HEK293 (cell line): ENCODE results near the gene SF3B4.
"Not testable (repeated sequence)": the region's sequence is repeated elsewhere in the genome, so short reads cannot be mapped to it uniquely, and the experiment has no call there.

Experiments used
- CTCF ChIA-PET: fragments of 350-600 bp; formaldehyde crosslinking; extraction: SDS; loops from one replicate; lab custom pipeline; 2021; ENCODE audit warnings: antibody characterized with exemption; lab: Yijun Ruan, JAX
- POLR2A ChIA-PET: fragments of 300-600 bp; formaldehyde crosslinking; extraction: SDS; loops from one replicate; lab custom pipeline; 2020; ENCODE audit warnings: antibody characterized with exemption, inconsistent platforms; lab: Yijun Ruan, JAX
- H3K27ac ChIP-seq: fragments of 200-500 bp; sonication (Bioruptor generic); 2 replicates; pipeline ENCODE4 v1.5.1; 2014; ENCODE audit warnings: low read depth, low read length, control low read depth, inconsistent platforms; ENCODE audit errors: extremely low read depth
- H3K36me3 ChIP-seq, 2 experiments: fragments of 200-500 bp in 1 of 2; sonication (Bioruptor generic) in 1 of 2; 1 replicate in 1 of 2; 2 replicates in 1 of 2; pipeline ENCODE4 v1.5.1; 2014 to 2017; ENCODE audit warnings: inconsistent platforms in 2 of 2, low read length in 2 of 2; ENCODE audit not compliant: control insufficient read depth in 2 of 2, insufficient read depth in 1 of 2
- H3K4me1 ChIP-seq: fragments of 200-500 bp; sonication (Bioruptor generic); 2 replicates; pipeline ENCODE4 v1.5.1; 2014; ENCODE audit warnings: mild to moderate bottlenecking, low read length, inconsistent platforms; ENCODE audit not compliant: control insufficient read depth, insufficient read depth
- H3K4me3 ChIP-seq: 2 replicates; pipeline ENCODE4 v1.5.1; 2011; ENCODE audit warnings: low read depth, mild to moderate bottlenecking, control low read depth, low read length, moderate library complexity
- H3K9me3 ChIP-seq: fragments of 200-500 bp; sonication (Bioruptor generic); 2 replicates; pipeline ENCODE4 v1.5.1; 2014; ENCODE audit warnings: low read depth, low read length, inconsistent platforms; ENCODE audit not compliant: control insufficient read depth, insufficient read depth
- CTCF ChIP-seq: fragments of 450-650 bp; formaldehyde crosslinking; IDR thresholded peaks from 2 replicates; pipeline ENCODE4 v1.5.1; 2016; ENCODE audit warnings: missing biosample characterization, missing genetic modification characterization
- FEZF1 ChIP-seq: fragments of 450-650 bp; formaldehyde crosslinking; IDR thresholded peaks from 2 replicates; pipeline ENCODE4 v1.5.1; 2016; ENCODE audit warnings: missing biosample characterization, missing genetic modification characterization
- HOXA7 ChIP-seq: sonication (generic); formaldehyde crosslinking; IDR thresholded peaks from 2 replicates; pipeline ENCODE4 v1.8.1; 2022; ENCODE audit warnings: missing genetic modification reagents, borderline replicate concordance
- KLF16 ChIP-seq: fragments of 450-650 bp; formaldehyde crosslinking; IDR thresholded peaks from 2 replicates; pipeline ENCODE4 v1.5.1; 2017; ENCODE audit warnings: missing biosample characterization, missing genetic modification characterization
- KLF9 ChIP-seq: fragments of 450-650 bp; formaldehyde crosslinking; IDR thresholded peaks from 2 replicates; pipeline ENCODE4 v1.5.1; 2016; ENCODE audit warnings: missing biosample characterization, missing genetic modification characterization, low read depth
- PRDM1 ChIP-seq: fragments of 450-650 bp; formaldehyde crosslinking; IDR thresholded peaks from 2 replicates; pipeline ENCODE4; 2016; ENCODE audit warnings: missing biosample characterization, missing genetic modification characterization
- PRDM10 ChIP-seq: fragments of 450-650 bp; formaldehyde crosslinking; IDR thresholded peaks from 2 replicates; pipeline ENCODE4 v1.5.1; 2016; ENCODE audit warnings: missing biosample characterization, missing genetic modification characterization
- YY1 ChIP-seq: fragments of 450-650 bp; formaldehyde crosslinking; IDR thresholded peaks from 2 replicates; pipeline ENCODE4 v1.5.1; 2018; ENCODE audit warnings: missing biosample characterization, missing genetic modification characterization
- ZBTB1 ChIP-seq: fragments of 450-650 bp; formaldehyde crosslinking; IDR thresholded peaks from 2 replicates; pipeline ENCODE4 v1.5.1; 2016; ENCODE audit warnings: missing biosample characterization, missing genetic modification characterization
- ZBTB26 ChIP-seq: fragments of 450-650 bp; formaldehyde crosslinking; optimal IDR thresholded peaks from 2 replicates; pipeline ENCODE3; 2016; ENCODE audit warnings: missing biosample characterization, mild to moderate bottlenecking, missing genetic modification characterization
- ZBTB48 ChIP-seq: fragments of 450-650 bp; formaldehyde crosslinking; IDR thresholded peaks from 2 replicates; pipeline ENCODE4 v1.5.1; 2016; ENCODE audit warnings: missing biosample characterization, missing genetic modification characterization
- ZIC2 ChIP-seq: fragments of 450-650 bp; formaldehyde crosslinking; IDR thresholded peaks from 2 replicates; pipeline ENCODE4 v1.5.1; 2016; ENCODE audit warnings: missing biosample characterization, missing genetic modification characterization
- ZNF157 ChIP-seq: fragments of 450-650 bp; formaldehyde crosslinking; IDR thresholded peaks from 2 replicates; pipeline ENCODE4 v1.5.1; 2016; ENCODE audit warnings: missing biosample characterization, missing genetic modification characterization
- ZNF292 ChIP-seq: fragments of 450-650 bp; formaldehyde crosslinking; IDR thresholded peaks from 2 replicates; pipeline ENCODE4 v1.5.1; 2016; ENCODE audit warnings: low read depth, missing biosample characterization, missing genetic modification characterization, borderline replicate concordance
- ZNF560 ChIP-seq: fragments of 450-650 bp; formaldehyde crosslinking; IDR thresholded peaks from 2 replicates; pipeline ENCODE4 v1.5.1; 2017; ENCODE audit warnings: missing biosample characterization, missing genetic modification characterization, borderline replicate concordance
- ZNF585B ChIP-seq: fragments of 450-650 bp; formaldehyde crosslinking; IDR thresholded peaks from 2 replicates; pipeline ENCODE4 v1.5.1; 2016; ENCODE audit warnings: missing biosample characterization, missing genetic modification characterization
- ZNF623 ChIP-seq: fragments of 450-650 bp; formaldehyde crosslinking; IDR thresholded peaks from 2 replicates; pipeline ENCODE4 v1.5.1; 2016; ENCODE audit warnings: missing biosample characterization, missing genetic modification characterization
- ZNF629 ChIP-seq: fragments of 450-650 bp; formaldehyde crosslinking; IDR thresholded peaks from 2 replicates; pipeline ENCODE4 v1.5.1; 2017; ENCODE audit warnings: missing biosample characterization, missing genetic modification characterization
- ZNF654 ChIP-seq: fragments of 450-650 bp; formaldehyde crosslinking; IDR thresholded peaks from 2 replicates; pipeline ENCODE4 v1.5.1; 2016; ENCODE audit warnings: low read depth, missing biosample characterization, missing genetic modification characterization
- ZNF660 ChIP-seq: fragments of 450-650 bp; IDR thresholded peaks from 2 replicates; pipeline ENCODE4 v1.5.1; 2018; ENCODE audit warnings: missing biosample characterization, mild to moderate bottlenecking, missing genetic modification characterization
- ZNF664 ChIP-seq: fragments of 450-650 bp; formaldehyde crosslinking; IDR thresholded peaks from 2 replicates; pipeline ENCODE4 v1.5.1; 2016; ENCODE audit warnings: missing biosample characterization, missing genetic modification characterization
- ZNF776 ChIP-seq: fragments of 450-650 bp; formaldehyde crosslinking; IDR thresholded peaks from 2 replicates; pipeline ENCODE4 v1.5.0; 2017; ENCODE audit warnings: missing biosample characterization, missing genetic modification characterization, borderline replicate concordance

Gene SF3B4

GRCh38 chr1:149962039-149962647 lies 34.5 kb upstream of the SF3B4 start:
- Histone ChIP-seq H3K9me3 (no peaks in the 10 kb centered on the region), H3K36me3 (peaks cover 46 to 90% of the 10 kb centered on the region in 2 experiments), H3K4me1 (no peaks in the 10 kb centered on the region)
- POLR2A ChIA-PET: no interaction called here
- TF ChIP-seq ZNF660 (peak; percentile 52; the same call in 1 of the 2 replicates), ZNF560 (no peak), ZNF654 (tag by site-specific recombination) (peak; percentile 72), CTCF (tag by site-specific recombination) (peak; percentile 22; the same call in 1 of the 2 replicates), PRDM1 (tag by site-specific recombination) (peak; percentile 86), ZNF585B (tag by site-specific recombination) (no peak)
- TF ChIP-seq, all 188 proteins: peak for 4
- Histone ChIP-seq H3K4me3 (no peak overlapping the region), H3K27ac (no peak overlapping the region)
- CTCF ChIA-PET: interaction anchor here (0.6 to 3.0 kb wide), 42 partner anchors 10 to 225 kb away, joined by 3 to 34 read pairs (median 4); partner anchors contain the start of gene OTUD7B

GRCh38 chr1:149957548-149957947 lies 29.9 kb upstream of the SF3B4 start:
- POLR2A ChIA-PET, H3K4me3 ChIP-seq, H3K4me1 ChIP-seq, H3K27ac ChIP-seq, H3K9me3 ChIP-seq: not testable (repeated sequence)
- H3K36me3 ChIP-seq: peaks cover 29 to 48% of the 10 kb centered on the region in 2 experiments; a peak in 2 of 3 replicates
- CTCF ChIA-PET: interaction anchor here (1.4 kb wide), 1 partner anchor 9 kb away, joined by 4 read pairs; no protein-coding TSS in a partner anchor

GRCh38 chr1:149949911-149950310 lies 22.3 kb upstream of the SF3B4 start:
- ChIA-PET CTCF (interaction anchor here (0.6 kb wide), 2 partner anchors 10 to 23 kb away, joined by 3 read pairs; no protein-coding TSS in a partner anchor), POLR2A (no interaction called here)
- Histone ChIP-seq H3K27ac (no peak overlapping the region), H3K4me3 (no peak overlapping the region), H3K4me1 (no peaks in the 10 kb centered on the region), H3K36me3 (peaks cover 7 to 47% of the 10 kb centered on the region in 2 experiments; a peak in 2 of 3 replicates), H3K9me3 (no peaks in the 10 kb centered on the region)
- no peak for TF ChIP-seq ZNF292 (tag by site-specific recombination)
- no peak for TF ChIP-seq ZBTB1
- TF ChIP-seq ZIC2 (tag by site-specific recombination): peak; percentile 60
- TF ChIP-seq ZBTB48 (tag by site-specific recombination): no peak
- TF ChIP-seq KLF9 (tag by site-specific recombination): no peak
- TF ChIP-seq ZBTB26 (tag by site-specific recombination): no peak
- TF ChIP-seq ZNF623 (tag by site-specific recombination): no peak
- TF ChIP-seq ZNF629 (tag by site-specific recombination): no peak

GRCh38 chr1:149945206-149945605 lies 17.6 kb upstream of the SF3B4 start:
- H3K4me1 ChIP-seq: no peaks in the 10 kb centered on the region
- no peak overlapping the region for H3K27ac ChIP-seq
- peaks cover 7 to 59% of the 10 kb centered on the region in 2 experiments; a peak in 2 of 3 replicates for H3K36me3 ChIP-seq
- POLR2A ChIA-PET: interaction anchor here (1.4 kb wide), 1 partner anchor 58 kb away, joined by 3 read pairs; no protein-coding TSS in a partner anchor
- no peak overlapping the region for H3K4me3 ChIP-seq
- H3K9me3 ChIP-seq: no peaks in the 10 kb centered on the region
- CTCF ChIA-PET: interaction anchor here (0.8 to 1.3 kb wide), 3 partner anchors 17 to 242 kb away, joined by 3 to 5 read pairs (median 3); no protein-coding TSS in a partner anchor
- no peak for TF ChIP-seq HOXA7 (CRISPR knock-in tag)
- TF ChIP-seq PRDM10: no peak
- no peak for TF ChIP-seq YY1 (tag by site-specific recombination)
- no peak for TF ChIP-seq ZNF157 (tag by site-specific recombination)
- no peak for TF ChIP-seq FEZF1 (tag by site-specific recombination)
- no peak for TF ChIP-seq ZNF664 (tag by site-specific recombination)
- TF ChIP-seq KLF16 (tag by site-specific recombination): no peak
- TF ChIP-seq ZNF776 (tag by site-specific recombination): no peak
